ENCODE data around the gene FAM180A. TPM values are rescaled to one million over a fixed set of nuclear protein-coding genes. Genes with fewer than 3 reads are reported as not detected.

FAM180A gene
- total and polyA plus RNA-seq, 9 of the 15 experiments (the other 6 are each of a cell fraction or from before 2014, with no cell fraction given) = not detected

- peaks cover 34 to 47% of the 10 kb centered on the region in 2 experiments; a peak in 4 of 5 replicates for H3K27me3 ChIP-seq (ENCODE audit: control insufficient read depth in 2 of 2, insufficient read depth in 2 of 2, low read length in 2 of 2)
- ATAC-seq (no peak), DNase-seq (ENCODE audit: extremely low read depth in 1 of 4, low spot score in 3 of 4) (no peak), FAIRE-seq (no peak)
- no peak overlapping the region for H3K4me3 ChIP-seq
- CTCF ChIA-PET (ENCODE audit: low intra/inter-chr PET ratio) = no interaction called here
- H3K36me3 ChIP-seq (ENCODE audit: control insufficient read depth, insufficient read depth, low read length) = no peaks in the 10 kb centered on the region
- H3K27ac ChIP-seq (ENCODE audit: extremely low read depth, low read depth, low read length) = no peak overlapping the region
- in situ Hi-C loops (cut with MboI) (no loop called here), intact Hi-C loops (cut with micrococcal nuclease) (no loop called here)
- H2AFZ ChIP-seq (ENCODE audit: low read depth, low read length) = no peak overlapping the region
- no peak overlapping the region for H3K4me2 ChIP-seq (ENCODE audit: insufficient read depth, low read length)
- no TSS peak for BruUV-seq (replicated peaks)
- TF ChIP-seq AFF4 (CRISPR knock-in tag; IDR thresholded peaks at IDR 0.05) = no peak
- no peak for TF ChIP-seq ZNF57 (CRISPR knock-in tag; IDR thresholded peaks at IDR 0.05)
- H3K9ac ChIP-seq (ENCODE audit: insufficient read depth in 1 of 2, low read depth in 2 of 2, low read length in 2 of 2) = no peak overlapping the region
- POLR2A ChIA-PET = interaction anchor here (0.6 to 1.4 kb wide), 5 partner anchors 10 to 622 kb away, joined by 3 to 4 read pairs (median 3); partner anchors contain the start of gene SLC13A4
- 4% methylated on average over 9 of the region's 9 CpGs for WGBS (ENCODE audit: insufficient coverage, low coverage, missing lambda C conversion rate)
- no peaks in the 10 kb centered on the region for H3K9me3 ChIP-seq (replicated peaks; ENCODE audit: control insufficient read depth, insufficient read depth, low read depth, low read length)
- peaks cover 0 to 6% of the 10 kb centered on the region in 2 experiments; a peak in 2 of 5 replicates for H3K4me1 ChIP-seq (replicated peaks in 1 of 2; ENCODE audit: control insufficient read depth in 2 of 2, insufficient read depth in 2 of 2, low read length in 2 of 2)
- H3K79me2 ChIP-seq (ENCODE audit: control insufficient read depth, insufficient read depth, low read length) = no peaks in the 10 kb centered on the region
- no peaks in the 10 kb centered on the region for H4K20me1 ChIP-seq (replicated peaks; ENCODE audit: control insufficient read depth, insufficient read depth, low read length)
- no peaks in the 10 kb centered on the region for H3K9me1 ChIP-seq (ENCODE audit: control insufficient read depth, insufficient read depth, low read length)
Observed at GRCh38 chr7:135716677-135717238, 31.9 kb downstream of the FAM180A start.

Data from K562 (cell line).